Vagina (tissue), 2 donors: Measurements from ENCODE around the gene C1orf174. TPM values are rescaled to one million over a fixed set of nuclear protein-coding genes. Genes with fewer than 3 reads are reported as not detected.

ENCODE experiments used
- DNase-seq, 2 donors: peaks; one replicate each; pipeline ENCODE4 v3.0.0-alpha.2; 2017; ENCODE audit errors: extremely low spot score in 2 of 2
- H3K27ac ChIP-seq: fragments of 200-600 bp; sonication (generic); one replicate; pipeline ENCODE4 v1.5.1; 2019
- H3K27me3 ChIP-seq: fragments of 200-600 bp; sonication (generic); one replicate; pipeline ENCODE4 v1.5.1; 2019
- H3K36me3 ChIP-seq, 2 donors: fragments of 200-600 bp; sonication (generic); one replicate each; pipeline ENCODE4 v1.5.1; 2017 to 2019
- H3K4me1 ChIP-seq: fragments of 200-600 bp; sonication (generic); one replicate; pipeline ENCODE4 v1.5.1; 2019
- H3K4me3 ChIP-seq, 2 donors: fragments of 200-600 bp; sonication (generic); 1 replicate in 1 of 2; 2 replicates in 1 of 2; pipeline ENCODE4 v1.5.1; 2016 to 2019
- H3K9me3 ChIP-seq: fragments of 200-600 bp; sonication (generic); one replicate; pipeline ENCODE4 v1.5.1; 2019
- CTCF ChIP-seq, 3 experiments: fragments of 450-650 bp in 2 of 3; fragments of 200-600 bp in 1 of 3; sonication (generic) in 1 of 3; IDR thresholded peaks; one replicate each; pipeline ENCODE4 v1.5.1; 2017 to 2019; ENCODE audit warnings: antibody characterized with exemption in 3 of 3, mild to moderate bottlenecking in 2 of 3, moderate library complexity in 2 of 3
- POLR2A ChIP-seq, 2 donors: fragments of 450-650 bp; IDR thresholded peaks; one replicate each; pipeline ENCODE4 v1.6.1; 2017; ENCODE audit warnings: antibody characterized with exemption in 2 of 2, mild to moderate bottlenecking in 2 of 2, moderate library complexity in 2 of 2
- POLR2AphosphoS5 ChIP-seq, 2 donors: sonication (generic); formaldehyde crosslinking; IDR thresholded peaks; one replicate each; pipeline ENCODE4 v1.9.0; 2017; ENCODE audit warnings: antibody characterized with exemption in 2 of 2, mild to moderate bottlenecking in 2 of 2, low read depth in 1 of 2; ENCODE audit not compliant: insufficient read depth in 1 of 2
- intact Hi-C: fragments of 100-400 bp; cut with DNase I; formaldehyde crosslinking; loops from one replicate; pipeline ENCODE4 v1.15.1; 2023
- total RNA-seq: library from RNA; depleted of rRNA; stranded (reverse); fragments of >200 nt; gene quantifications from one replicate; pipeline ENCODE4 v1.2.3, GENCODE V29; 2016

C1orf174 gene
- total RNA-seq, 1 donor from 2014 or later, result 19.4 TPM

- no peak for DNase-seq
- intact Hi-C loops, result no loop called here
- TF ChIP-seq POLR2A (IDR thresholded peaks at IDR 0.05) (no peak), CTCF (IDR thresholded peaks at IDR 0.05) (no peak), POLR2AphosphoS5 (IDR thresholded peaks at IDR 0.05; ENCODE audit: insufficient read depth in 1 of 2, low read depth in 1 of 2) (no peak)
- no peak overlapping the region for H3K4me3 ChIP-seq
- no peaks in the 10 kb centered on the region for H3K27me3 ChIP-seq
- no peaks in the 10 kb centered on the region for H3K36me3 ChIP-seq
- peaks cover 5% of the 10 kb centered on the region for H3K4me1 ChIP-seq
- H3K27ac ChIP-seq, result no peak overlapping the region
- H3K9me3 ChIP-seq, result no peaks in the 10 kb centered on the region
These were observed 9.5 kb upstream of the C1orf174 start for GRCh38 chr1:3909615-3910014.

- DNase-seq, result no peak
- no peak overlapping the region for H3K4me3 ChIP-seq
- H3K4me1 ChIP-seq, result peaks cover 5% of the 10 kb centered on the region
- no peaks in the 10 kb centered on the region for H3K36me3 ChIP-seq
- TF ChIP-seq POLR2AphosphoS5 (IDR thresholded peaks at IDR 0.05; ENCODE audit: insufficient read depth in 1 of 2, low read depth in 1 of 2) (no peak), CTCF (IDR thresholded peaks at IDR 0.05) (no peak), POLR2A (IDR thresholded peaks at IDR 0.05) (no peak)
- H3K9me3 ChIP-seq, result no peaks in the 10 kb centered on the region
- no peaks in the 10 kb centered on the region for H3K27me3 ChIP-seq
- no peak overlapping the region for H3K27ac ChIP-seq
- intact Hi-C loops, result no loop called here
These were observed 8.9 kb upstream of the C1orf174 start for GRCh38 chr1:3908886-3909517.

- intact Hi-C loops, result no loop called here
- TF ChIP-seq POLR2A (IDR thresholded peaks at IDR 0.05), result no peak
- TF ChIP-seq POLR2AphosphoS5 (IDR thresholded peaks at IDR 0.05; ENCODE audit: insufficient read depth in 1 of 2, low read depth in 1 of 2), result no peak
- no peak for TF ChIP-seq CTCF (IDR thresholded peaks at IDR 0.05)
- Histone ChIP-seq H3K36me3 (no peaks in the 10 kb centered on the region), H3K27me3 (no peaks in the 10 kb centered on the region), H3K4me1 (peaks cover 5% of the 10 kb centered on the region), H3K9me3 (no peaks in the 10 kb centered on the region), H3K27ac (no peak overlapping the region), H3K4me3 (no peak overlapping the region)
- no peak for DNase-seq
These were observed 7.6 kb upstream of the C1orf174 start for GRCh38 chr1:3907621-3908165.

- no peak overlapping the region for H3K27ac ChIP-seq
- intact Hi-C loops, result no loop called here
- no peak overlapping the region for H3K4me3 ChIP-seq
- no peaks in the 10 kb centered on the region for H3K9me3 ChIP-seq
- no peaks in the 10 kb centered on the region for H3K27me3 ChIP-seq
- peaks cover 5% of the 10 kb centered on the region for H3K4me1 ChIP-seq
- TF ChIP-seq CTCF (IDR thresholded peaks at IDR 0.05) (no peak), POLR2A (IDR thresholded peaks at IDR 0.05) (no peak), POLR2AphosphoS5 (IDR thresholded peaks at IDR 0.05; ENCODE audit: insufficient read depth in 1 of 2, low read depth in 1 of 2) (no peak)
- no peak for DNase-seq
- no peaks in the 10 kb centered on the region for H3K36me3 ChIP-seq
These were observed 7.0 kb upstream of the C1orf174 start for GRCh38 chr1:3907031-3907534.

- intact Hi-C loops, result no loop called here
- Histone ChIP-seq H3K4me3 (no peak overlapping the region), H3K27me3 (no peaks in the 10 kb centered on the region), H3K4me1 (peaks cover 5% of the 10 kb centered on the region), H3K9me3 (no peaks in the 10 kb centered on the region), H3K36me3 (no peaks in the 10 kb centered on the region), H3K27ac (no peak overlapping the region)
- DNase-seq, result no peak
- TF ChIP-seq CTCF (IDR thresholded peaks at IDR 0.05) (no peak), POLR2AphosphoS5 (IDR thresholded peaks at IDR 0.05; ENCODE audit: insufficient read depth in 1 of 2, low read depth in 1 of 2) (no peak), POLR2A (IDR thresholded peaks at IDR 0.05) (no peak)
These were observed 6.6 kb upstream of the C1orf174 start for GRCh38 chr1:3906672-3907020.
